NB4 (cell line): ENCODE measurements around the gene WLS.

Source experiments
- CTCF ChIP-seq: IDR thresholded peaks from one replicate; pipeline ENCODE4 v1.5.1; 2012; ENCODE audit warnings: low read depth, low read length
- MAX ChIP-seq: IDR thresholded peaks from 2 replicates; pipeline ENCODE4 v1.6.1; 2011; ENCODE audit warnings: low read depth, low read length
- POLR2A ChIP-seq: IDR thresholded peaks from 2 replicates; pipeline ENCODE4 v1.6.1; 2011; ENCODE audit warnings: mild to moderate bottlenecking; ENCODE audit not compliant: insufficient read length; ENCODE audit errors: extremely low read depth

- TF ChIP-seq CTCF, result no peak
- no peak for TF ChIP-seq POLR2A
- no peak for TF ChIP-seq MAX
Measured at GRCh38 chr1:68119445-68119844, 112.9 kb downstream of the WLS start.
